C4-2B (cell line): Measurements from ENCODE around the gene GNAT2.

ENCODE experiments used
- H3K27ac ChIP-seq: fragments of 450-650 bp; 2 replicates; pipeline ENCODE4 v1.5.1; 2017
- ZFX ChIP-seq: fragments of 450-650 bp; IDR thresholded peaks from 2 replicates; pipeline ENCODE4 v1.6.1; 2017
- TF ChIP-seq, protein P1 (sequence below): fragments of 450-650 bp; conservative IDR thresholded peaks from 2 replicates; pipeline ENCODE4 v1.5.1; 2017; ENCODE audit warnings: mild to moderate bottlenecking

The GNAT2 gene

GRCh38 chr1:109618661-109619575 is 498 bp downstream of the GNAT2 start:
- peak overlapping the region; percentile 96 for H3K27ac ChIP-seq
- TF ChIP-seq, protein P1, sequence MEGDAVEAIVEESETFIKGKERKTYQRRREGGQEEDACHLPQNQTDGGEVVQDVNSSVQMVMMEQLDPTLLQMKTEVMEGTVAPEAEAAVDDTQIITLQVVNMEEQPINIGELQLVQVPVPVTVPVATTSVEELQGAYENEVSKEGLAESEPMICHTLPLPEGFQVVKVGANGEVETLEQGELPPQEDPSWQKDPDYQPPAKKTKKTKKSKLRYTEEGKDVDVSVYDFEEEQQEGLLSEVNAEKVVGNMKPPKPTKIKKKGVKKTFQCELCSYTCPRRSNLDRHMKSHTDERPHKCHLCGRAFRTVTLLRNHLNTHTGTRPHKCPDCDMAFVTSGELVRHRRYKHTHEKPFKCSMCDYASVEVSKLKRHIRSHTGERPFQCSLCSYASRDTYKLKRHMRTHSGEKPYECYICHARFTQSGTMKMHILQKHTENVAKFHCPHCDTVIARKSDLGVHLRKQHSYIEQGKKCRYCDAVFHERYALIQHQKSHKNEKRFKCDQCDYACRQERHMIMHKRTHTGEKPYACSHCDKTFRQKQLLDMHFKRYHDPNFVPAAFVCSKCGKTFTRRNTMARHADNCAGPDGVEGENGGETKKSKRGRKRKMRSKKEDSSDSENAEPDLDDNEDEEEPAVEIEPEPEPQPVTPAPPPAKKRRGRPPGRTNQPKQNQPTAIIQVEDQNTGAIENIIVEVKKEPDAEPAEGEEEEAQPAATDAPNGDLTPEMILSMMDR = no peak

- no peak for TF ChIP-seq ZFX
- TF ChIP-seq, protein P1 = no peak
- H3K27ac ChIP-seq = no peak overlapping the region
Observed at GRCh38 chr1:109617291-109617801, 2.1 kb downstream of the GNAT2 start.

- TF ChIP-seq, protein P1 = no peak
- H3K27ac ChIP-seq = no peak overlapping the region
Observed at GRCh38 chr1:109616391-109616790, 3.0 kb downstream of the GNAT2 start.

- TF ChIP-seq, protein P1 = no peak
- no peak for TF ChIP-seq ZFX
- H3K27ac ChIP-seq = no peak overlapping the region
Observed at GRCh38 chr1:109615879-109616278, 3.5 kb downstream of the GNAT2 start.

DNA sequence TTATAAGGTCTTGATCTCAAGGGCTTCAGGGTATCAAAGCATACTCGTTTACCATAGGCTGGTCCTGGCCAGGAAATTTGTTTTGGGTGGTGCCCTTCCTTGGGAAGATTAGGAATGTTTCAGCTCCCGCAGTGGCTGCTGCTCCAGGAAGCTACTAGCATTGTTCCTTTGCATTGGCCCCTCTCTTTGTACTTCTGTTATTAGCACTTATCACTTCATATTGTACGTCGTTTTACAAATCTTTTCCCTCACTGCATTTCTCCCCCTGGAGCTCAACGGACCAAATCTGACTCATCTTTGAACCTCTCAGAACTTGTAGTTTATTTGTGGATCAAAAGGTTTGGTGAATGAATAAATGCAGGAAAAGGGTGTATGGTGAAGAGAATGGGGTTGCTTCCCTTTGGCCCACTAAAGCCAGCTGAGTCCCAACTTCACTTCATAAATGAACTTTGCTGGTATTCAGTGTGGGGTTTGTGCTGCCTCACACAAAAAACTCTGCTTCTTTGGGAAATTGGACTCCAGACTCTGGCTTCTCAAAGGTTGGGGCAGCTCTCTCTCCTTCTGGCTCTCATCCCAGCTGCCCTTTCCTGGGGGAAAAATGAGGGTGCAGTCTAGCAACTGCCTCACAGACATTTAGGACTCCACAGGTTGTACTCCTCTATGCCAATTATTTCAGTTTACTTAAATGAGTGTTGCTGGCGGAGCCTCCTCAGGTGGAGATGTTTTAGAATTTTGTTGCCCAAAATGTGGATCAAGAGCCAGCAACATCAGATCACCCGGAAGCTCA is 5.9 kb downstream of the GNAT2 start:
- TF ChIP-seq, protein P1 = no peak
- no peak for TF ChIP-seq ZFX
- H3K27ac ChIP-seq = no peak overlapping the region; the same call in 1 of the 2 replicates

GRCh38 chr1:109611308-109611990 is 8.0 kb downstream of the GNAT2 start:
- H3K27ac ChIP-seq = no peak overlapping the region
- TF ChIP-seq ZFX = no peak
- TF ChIP-seq, protein P1 = no peak
